ENCODE measurements around the gene NGEF.

Gene NGEF

DNA sequence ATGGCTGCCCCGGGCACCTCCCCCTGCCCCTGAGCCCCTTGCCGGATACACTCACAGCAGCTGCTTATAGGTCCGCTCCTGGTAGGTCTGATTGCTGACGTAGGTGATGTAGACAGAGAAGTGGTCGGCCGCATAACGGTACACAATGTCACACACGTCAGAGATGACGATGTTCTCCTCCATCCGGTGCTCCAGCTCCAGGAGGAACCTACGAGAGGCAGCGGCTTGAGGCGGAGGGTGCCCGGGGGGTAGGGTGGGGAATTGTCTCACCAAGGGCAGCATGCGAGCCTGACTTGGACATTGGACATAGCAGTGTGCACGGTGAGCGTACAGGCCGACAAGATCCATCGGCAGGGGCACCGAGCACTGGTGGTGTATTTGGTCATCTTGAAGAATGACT is 120.2 kb downstream of the NGEF start:
- TF ChIP-seq, protein P1, sequence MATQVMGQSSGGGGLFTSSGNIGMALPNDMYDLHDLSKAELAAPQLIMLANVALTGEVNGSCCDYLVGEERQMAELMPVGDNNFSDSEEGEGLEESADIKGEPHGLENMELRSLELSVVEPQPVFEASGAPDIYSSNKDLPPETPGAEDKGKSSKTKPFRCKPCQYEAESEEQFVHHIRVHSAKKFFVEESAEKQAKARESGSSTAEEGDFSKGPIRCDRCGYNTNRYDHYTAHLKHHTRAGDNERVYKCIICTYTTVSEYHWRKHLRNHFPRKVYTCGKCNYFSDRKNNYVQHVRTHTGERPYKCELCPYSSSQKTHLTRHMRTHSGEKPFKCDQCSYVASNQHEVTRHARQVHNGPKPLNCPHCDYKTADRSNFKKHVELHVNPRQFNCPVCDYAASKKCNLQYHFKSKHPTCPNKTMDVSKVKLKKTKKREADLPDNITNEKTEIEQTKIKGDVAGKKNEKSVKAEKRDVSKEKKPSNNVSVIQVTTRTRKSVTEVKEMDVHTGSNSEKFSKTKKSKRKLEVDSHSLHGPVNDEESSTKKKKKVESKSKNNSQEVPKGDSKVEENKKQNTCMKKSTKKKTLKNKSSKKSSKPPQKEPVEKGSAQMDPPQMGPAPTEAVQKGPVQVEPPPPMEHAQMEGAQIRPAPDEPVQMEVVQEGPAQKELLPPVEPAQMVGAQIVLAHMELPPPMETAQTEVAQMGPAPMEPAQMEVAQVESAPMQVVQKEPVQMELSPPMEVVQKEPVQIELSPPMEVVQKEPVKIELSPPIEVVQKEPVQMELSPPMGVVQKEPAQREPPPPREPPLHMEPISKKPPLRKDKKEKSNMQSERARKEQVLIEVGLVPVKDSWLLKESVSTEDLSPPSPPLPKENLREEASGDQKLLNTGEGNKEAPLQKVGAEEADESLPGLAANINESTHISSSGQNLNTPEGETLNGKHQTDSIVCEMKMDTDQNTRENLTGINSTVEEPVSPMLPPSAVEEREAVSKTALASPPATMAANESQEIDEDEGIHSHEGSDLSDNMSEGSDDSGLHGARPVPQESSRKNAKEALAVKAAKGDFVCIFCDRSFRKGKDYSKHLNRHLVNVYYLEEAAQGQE (IDR thresholded peaks at IDR 0.05; ENCODE audit: insufficient read depth in 1 of 2, low read depth in 2 of 2, low read length in 2 of 2), result no peak
- TF ChIP-seq TAF1 (IDR thresholded peaks at IDR 0.05; ENCODE audit: borderline replicate concordance, insufficient read depth, low read length), result no peak
- no peak for TF ChIP-seq POLR2AphosphoS5 (IDR thresholded peaks at IDR 0.05; ENCODE audit: low read depth, low read length)
- no peak for TF ChIP-seq SIN3A (IDR thresholded peaks at IDR 0.05; ENCODE audit: borderline replicate concordance, insufficient read depth, low read length)
- no peak for TF ChIP-seq FOXP2 (optimal IDR thresholded peaks at IDR 0.05; ENCODE audit: borderline replicate concordance, extremely low read depth, extremely low read length, insufficient read depth)

DNA sequence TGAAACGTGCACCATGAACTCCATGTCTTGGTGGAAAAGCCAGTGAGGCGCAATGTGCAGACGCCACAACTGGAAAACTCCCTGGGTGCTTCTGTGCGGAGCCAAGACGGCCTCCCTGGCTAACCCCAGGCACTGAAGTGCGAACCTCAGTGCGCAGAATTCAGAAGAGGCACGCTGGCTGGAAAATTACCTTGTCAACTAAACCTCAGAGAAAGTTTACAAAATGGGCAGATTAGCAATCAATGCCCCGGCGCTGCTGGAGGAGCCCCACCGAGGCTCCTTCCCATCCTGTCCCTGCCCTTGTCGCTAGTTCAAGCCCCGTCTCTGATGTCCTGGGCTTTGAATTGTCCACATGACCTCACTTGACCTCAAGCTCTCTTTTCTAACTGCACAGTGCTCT is 120.8 kb downstream of the NGEF start:
- no peak for TF ChIP-seq POLR2AphosphoS5 (IDR thresholded peaks at IDR 0.05; ENCODE audit: low read depth, low read length)
- TF ChIP-seq, protein P1 (IDR thresholded peaks at IDR 0.05; ENCODE audit: insufficient read depth in 1 of 2, low read depth in 2 of 2, low read length in 2 of 2), result no peak
- TF ChIP-seq SIN3A (IDR thresholded peaks at IDR 0.05; ENCODE audit: borderline replicate concordance, insufficient read depth, low read length), result no peak
- no peak for TF ChIP-seq FOXP2 (optimal IDR thresholded peaks at IDR 0.05; ENCODE audit: borderline replicate concordance, extremely low read depth, extremely low read length, insufficient read depth)
- no peak for TF ChIP-seq TAF1 (IDR thresholded peaks at IDR 0.05; ENCODE audit: borderline replicate concordance, insufficient read depth, low read length)

DNA sequence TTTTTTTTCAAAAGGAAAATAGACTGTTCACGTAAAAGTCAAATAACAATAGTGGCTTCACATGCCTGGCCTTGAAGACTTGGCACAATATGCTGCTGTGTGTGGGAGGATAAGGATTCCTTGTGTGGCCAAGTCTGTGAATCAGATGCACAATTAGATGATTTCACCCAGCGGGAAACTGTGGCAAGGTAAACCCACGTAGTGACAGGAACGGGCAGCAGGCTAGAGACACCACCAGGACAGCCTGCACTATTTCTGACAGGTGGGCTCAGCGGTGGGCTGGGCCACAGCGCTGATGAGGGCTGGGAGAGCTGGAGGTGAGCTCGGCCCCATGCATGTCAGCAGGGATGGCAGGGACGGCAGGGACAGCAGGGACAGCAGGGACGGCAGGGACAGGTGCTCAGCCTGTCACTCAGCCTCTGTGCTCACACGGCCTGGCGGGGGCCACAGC is 121.4 kb downstream of the NGEF start:
- TF ChIP-seq, protein P1 (IDR thresholded peaks at IDR 0.05; ENCODE audit: insufficient read depth in 1 of 2, low read depth in 2 of 2, low read length in 2 of 2), result no peak
- no peak for TF ChIP-seq POLR2AphosphoS5 (IDR thresholded peaks at IDR 0.05; ENCODE audit: low read depth, low read length)
- no peak for TF ChIP-seq SIN3A (IDR thresholded peaks at IDR 0.05; ENCODE audit: borderline replicate concordance, insufficient read depth, low read length)
- no peak for TF ChIP-seq TAF1 (IDR thresholded peaks at IDR 0.05; ENCODE audit: borderline replicate concordance, insufficient read depth, low read length)
- TF ChIP-seq FOXP2 (optimal IDR thresholded peaks at IDR 0.05; ENCODE audit: borderline replicate concordance, extremely low read depth, extremely low read length, insufficient read depth), result no peak

DNA sequence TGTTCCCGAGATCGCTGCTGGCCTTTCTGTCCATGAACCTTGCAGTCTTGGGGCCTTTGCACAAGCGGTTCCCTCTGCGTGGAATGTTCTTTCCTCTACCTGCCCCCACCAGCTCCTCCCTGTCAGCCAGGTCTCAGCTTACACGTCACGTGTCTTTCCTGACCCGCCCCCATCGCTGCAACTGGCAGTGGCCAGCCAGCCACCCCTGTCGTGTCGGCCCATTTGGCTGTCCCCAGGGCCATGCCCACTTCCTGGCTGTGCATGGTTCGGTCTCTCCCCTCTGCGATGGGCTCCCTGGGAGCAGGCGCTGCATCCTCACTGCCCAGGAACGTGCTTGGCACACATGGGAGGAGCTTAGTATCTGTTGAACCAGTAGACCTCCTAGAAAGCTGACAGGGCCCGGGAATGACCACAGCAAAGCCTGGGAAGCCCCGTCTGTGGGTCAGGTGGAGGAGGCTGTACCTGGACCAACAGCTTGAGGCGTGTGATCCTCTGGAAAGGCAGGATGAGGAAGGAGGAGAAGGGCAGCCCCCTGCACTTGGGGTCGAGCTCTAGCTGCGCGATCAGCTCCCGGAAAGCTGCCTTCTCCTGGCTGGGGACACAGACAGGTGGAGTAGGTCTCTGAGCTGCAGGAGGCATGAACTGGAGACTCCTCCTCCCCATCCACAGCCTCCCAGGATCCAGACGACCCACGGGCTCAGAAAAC is 122.0 kb downstream of the NGEF start:
- no peak for TF ChIP-seq TAF1 (IDR thresholded peaks at IDR 0.05; ENCODE audit: borderline replicate concordance, insufficient read depth, low read length)
- no peak for TF ChIP-seq SIN3A (IDR thresholded peaks at IDR 0.05; ENCODE audit: borderline replicate concordance, insufficient read depth, low read length)
- TF ChIP-seq FOXP2 (optimal IDR thresholded peaks at IDR 0.05; ENCODE audit: borderline replicate concordance, extremely low read depth, extremely low read length, insufficient read depth), result no peak
- no peak for TF ChIP-seq POLR2AphosphoS5 (IDR thresholded peaks at IDR 0.05; ENCODE audit: low read depth, low read length)
- TF ChIP-seq, protein P1 (IDR thresholded peaks at IDR 0.05; ENCODE audit: insufficient read depth in 1 of 2, low read depth in 2 of 2, low read length in 2 of 2), result no peak
